SIG-M5 treated with dmso at 0.1 percent for 504 hours (cell line): ENCODE data around the gene MICAL2.

Experiments used
- DNase-seq: peaks from one replicate; lab custom pipeline; 2025; ENCODE audit not compliant: unreplicated experiment; lab: John Stamatoyannopoulos, UW

The MICAL2 gene

DNA sequence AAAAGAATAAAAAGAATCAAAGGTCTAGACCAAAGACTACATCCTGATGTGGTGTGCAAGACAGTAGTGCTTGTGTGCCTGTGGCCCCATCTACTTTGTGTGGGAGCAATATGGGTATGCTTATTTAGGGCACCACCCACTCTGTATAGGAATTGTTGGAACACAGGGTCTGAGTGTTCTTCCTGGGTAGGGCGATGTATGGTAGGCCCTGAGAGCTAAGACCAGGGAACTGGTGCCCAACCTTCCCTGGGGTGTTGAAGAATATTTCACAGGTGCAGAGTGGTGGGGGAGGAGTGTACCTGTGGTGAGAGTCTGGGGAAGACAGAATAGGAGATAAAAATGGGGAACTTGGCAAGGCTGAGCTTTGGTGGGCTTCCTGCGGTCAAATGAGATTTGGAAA lies 41.9 kb downstream of the MICAL2 start:
- DNase-seq = no peak

DNA sequence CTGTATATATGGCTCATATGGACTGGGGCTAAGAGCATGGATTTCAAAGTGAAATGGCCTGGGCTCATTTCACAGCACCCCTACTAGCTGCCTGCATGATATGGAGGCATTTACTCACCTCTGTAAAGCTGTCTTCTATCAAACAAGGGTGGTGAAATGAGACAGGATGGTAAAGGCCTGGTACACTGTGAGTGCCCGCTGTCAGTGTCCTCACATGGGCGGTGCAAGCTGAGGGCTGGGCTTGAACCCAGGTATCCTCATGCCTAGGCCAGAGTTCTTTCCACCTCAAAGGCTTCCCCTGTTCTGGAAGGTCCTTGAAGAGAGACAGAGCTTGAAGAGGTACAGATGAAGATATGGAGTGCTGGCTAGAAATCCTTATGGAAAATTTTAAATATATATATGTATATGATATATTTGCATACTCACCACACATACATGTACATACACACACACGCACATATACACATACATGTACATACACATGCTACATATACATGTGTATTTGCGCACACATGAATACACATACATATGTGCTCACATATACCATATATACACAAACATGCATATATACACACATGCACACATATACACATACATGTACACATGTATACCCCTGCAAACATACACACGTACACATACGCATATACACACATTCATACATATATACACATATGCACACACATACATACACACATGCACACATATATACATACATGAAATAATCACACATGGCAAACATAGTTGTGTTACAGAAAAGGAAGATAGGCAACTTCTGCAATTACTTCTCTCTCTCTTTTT lies 44.7 kb downstream of the MICAL2 start:
- DNase-seq = no peak

DNA sequence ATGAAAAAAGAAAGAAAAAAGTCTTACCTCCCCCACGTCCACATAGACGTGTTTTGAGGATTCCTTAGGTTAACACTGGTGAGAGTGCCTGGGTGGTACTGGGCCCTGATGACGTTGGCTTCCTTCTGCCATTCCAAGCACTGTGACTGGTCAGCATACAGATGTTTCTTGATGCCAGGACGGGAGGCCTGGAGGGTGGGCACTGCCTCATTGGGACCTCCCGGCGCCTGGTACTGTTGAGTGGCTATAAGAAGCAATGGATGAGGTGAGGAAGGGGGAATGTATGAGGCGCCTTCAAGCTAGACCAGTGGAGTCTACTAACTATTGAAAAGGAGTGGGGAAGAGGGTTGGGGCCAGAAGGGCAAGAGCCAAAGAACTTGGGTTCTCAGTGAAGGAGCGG lies 45.3 kb downstream of the MICAL2 start:
- no peak for DNase-seq

DNA sequence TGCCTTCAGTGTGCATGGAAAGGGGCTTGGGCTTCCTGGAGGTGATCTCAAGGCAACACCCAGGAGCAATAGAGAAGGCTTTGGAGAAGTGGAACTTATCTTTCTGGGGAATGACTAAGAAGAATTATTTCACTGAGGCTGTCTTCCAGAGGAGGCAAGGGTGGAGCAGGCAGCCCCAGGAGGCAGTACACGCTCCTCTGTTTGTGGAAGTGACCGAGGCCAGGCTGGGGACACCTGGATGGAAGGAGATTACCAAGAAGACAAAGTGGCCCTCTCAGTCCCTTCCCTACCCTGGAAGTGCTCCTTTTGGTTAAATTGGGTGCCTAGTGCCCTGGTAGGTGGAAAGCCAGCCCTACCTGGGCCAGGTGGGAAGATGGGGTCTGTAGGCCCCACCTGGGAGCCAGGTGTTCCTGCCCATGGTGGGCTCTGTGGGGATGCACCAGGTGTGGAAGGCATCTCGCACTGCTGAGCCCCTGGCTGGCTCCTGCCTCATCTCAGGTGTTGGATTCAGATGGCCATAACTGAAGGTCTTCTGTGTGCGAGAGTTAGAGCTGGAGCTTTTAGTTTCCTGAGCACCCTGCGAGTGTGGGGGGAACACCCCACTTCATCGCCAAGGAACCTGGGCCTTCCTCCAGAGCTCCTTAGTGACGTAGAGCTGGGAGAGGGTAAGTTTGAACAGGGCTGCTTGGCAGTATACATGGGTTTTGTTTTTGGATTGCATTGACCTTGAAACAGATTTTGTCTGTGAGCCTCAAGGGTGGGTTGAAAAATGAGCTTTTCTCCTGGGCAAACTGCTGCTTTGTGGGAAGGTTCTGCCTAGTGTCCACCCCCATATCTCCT lies 46.1 kb downstream of the MICAL2 start:
- no peak for DNase-seq

DNA sequence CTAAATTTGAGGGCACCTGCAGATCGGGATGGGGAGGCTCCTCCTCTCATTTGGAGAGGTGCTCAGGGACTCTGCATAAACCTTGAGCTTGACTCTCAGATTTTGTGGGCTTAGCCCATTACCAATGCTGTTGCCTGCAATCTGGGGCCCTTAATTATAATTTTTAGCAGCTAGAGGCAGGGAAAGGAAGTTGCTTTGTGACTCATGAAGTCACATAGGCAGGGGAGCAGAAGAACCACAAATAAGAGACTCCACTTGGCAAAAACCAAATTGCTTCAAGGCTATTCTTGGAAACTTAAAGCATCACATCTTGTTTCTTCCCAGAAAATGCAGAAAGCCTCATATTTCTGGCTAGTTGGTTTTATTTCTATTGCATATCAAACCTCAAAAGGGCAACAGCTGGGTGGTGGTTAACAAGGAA lies 46.9 kb downstream of the MICAL2 start:
- DNase-seq = peak; percentile 72

DNA sequence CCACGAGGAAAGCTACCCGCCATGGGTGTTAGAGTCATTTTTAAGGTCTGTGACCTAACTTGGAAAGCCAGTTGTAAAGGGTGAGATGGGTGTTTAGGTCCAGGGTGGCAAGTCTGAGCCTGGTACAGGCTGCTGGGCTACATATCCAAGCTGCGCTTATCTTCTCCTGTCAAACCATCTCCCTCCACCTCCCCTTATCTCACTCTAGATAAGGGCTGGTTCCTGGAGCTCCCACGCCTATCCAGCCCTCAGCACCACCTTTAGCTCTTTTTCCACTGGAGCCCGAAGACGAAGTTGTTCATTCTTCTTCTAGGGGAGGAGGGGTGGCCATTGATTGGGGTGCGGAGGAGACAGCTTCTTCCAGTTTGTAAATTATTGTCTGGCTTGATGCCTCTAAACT lies 48.5 kb downstream of the MICAL2 start:
- no peak for DNase-seq

DNA sequence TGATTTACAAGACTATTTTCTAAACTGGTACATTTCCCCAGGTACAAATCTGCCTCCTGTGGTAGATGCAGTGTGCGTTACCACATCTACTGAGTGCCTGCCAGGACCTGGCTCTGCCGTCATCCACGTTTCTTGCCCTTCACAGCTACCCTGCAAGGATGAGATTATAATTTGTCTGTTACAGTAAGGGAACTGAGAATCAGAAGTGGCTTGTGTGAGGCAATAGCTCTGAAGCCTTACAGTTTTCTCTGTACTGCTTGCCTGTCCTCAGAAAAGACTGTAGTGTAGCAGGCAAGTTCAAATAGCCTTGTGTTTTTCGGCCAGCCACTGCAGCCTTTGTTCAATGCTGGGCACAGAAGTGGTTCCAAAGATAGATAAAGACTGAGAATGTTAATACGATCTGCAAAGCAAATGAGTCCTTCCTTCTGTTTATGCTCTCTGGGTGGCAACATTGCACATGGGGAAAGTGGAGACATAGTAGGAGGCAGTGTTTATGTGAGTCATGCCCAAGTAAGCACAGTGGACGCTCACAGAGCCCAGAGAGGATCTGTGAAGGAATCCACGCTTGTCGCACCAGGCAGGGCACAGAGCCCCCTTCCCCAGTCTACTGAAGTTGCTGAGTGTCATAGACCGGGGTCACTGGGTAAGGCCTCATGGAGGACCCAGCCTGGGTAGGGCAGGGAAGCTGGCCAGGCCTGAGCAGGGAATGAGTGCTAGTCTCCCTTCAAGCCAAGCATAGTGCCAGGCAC lies 49.1 kb downstream of the MICAL2 start:
- DNase-seq = peak; percentile 87

DNA sequence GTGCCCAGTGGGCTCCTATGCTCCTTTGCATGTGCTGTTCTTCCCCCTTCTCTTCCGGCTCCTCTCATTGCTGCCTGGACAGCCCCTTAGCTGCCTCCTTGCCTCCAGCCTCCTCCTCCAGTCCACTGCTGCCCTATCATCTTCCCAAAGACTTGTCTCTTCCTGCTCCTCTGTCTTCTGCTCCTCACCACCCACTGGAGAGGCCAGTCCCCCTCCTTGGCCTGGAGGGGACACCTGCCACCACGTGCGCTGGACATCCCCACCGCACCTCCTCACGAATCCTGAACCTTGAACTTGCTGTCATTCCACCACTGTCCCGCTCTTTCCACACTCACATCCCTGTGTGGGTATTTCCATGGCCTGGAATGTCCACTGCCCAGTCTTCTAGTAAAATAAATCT lies 49.8 kb downstream of the MICAL2 start:
- DNase-seq = no peak

DNA sequence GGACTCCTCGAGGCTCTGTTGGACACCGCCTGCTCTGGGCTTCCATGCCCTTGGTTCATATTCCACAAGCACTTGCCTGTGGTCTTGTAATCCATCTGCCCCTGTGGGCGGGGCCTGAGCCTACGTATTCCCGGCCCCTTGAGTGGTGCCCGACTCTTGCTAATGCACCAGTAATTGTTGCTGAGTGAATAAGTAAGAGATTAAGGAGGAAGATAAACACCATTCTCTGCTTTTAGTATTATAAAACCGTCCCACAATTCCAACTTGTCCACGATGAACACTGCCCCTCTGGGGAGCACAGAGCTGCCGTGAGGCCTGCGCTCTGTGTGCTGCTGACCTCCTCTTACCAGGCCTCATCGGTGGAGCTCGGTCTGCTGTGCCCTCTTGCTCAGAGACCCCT lies 50.3 kb downstream of the MICAL2 start:
- no peak for DNase-seq

DNA sequence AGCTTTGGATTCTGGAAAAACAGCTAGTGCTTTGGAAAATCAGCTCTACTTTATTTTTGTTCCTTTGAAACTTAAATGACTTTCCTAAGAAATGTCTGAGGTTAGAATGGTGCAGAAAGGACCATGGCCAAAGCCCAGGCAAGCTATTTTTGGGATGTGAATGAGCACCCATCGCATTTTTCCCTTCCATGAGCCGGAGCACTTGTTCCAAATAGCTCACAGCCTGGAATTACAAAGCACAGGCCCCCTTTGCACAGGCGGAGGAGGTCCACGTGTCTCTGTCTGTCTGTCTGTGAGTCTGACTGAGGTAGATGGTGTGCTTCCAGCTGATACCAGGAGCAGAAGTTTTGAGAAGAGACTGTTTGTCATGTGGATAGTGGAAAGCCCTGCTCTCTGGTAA lies 50.7 kb downstream of the MICAL2 start:
- DNase-seq = no peak

DNA sequence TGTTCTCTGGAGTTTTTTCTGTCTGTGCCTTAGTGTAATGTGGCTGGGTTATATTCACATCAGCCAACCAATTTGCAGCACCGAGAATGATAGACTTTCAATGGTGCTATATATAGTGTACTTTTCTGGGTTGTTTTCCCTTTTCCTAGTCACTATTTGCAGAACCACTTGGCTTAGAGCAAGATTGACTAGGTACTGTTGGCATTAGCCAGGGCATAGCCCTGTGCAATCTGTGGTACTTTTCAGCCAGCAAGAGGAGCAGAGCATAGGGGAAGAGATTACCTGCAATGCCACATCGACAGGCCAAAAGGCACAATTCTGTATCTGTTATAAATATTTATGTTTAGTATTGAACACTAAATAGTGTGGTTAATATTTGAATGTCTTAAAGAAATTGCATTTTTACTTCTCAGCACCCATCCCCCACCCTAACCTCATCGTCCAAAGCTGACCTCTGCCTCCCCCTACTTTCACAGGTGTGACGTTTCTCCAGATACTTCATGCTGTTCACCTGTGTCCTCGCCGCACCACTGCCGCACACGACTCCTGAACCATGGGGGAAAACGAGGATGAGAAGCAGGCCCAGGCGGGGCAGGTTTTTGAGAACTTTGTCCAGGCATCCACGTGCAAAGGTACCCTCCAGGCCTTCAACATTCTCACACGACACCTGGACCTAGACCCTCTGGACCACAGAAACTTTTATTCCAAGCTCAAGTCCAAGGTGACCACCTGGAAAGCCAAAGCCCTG lies 51.4 kb downstream of the MICAL2 start:
- DNase-seq = no peak

DNA sequence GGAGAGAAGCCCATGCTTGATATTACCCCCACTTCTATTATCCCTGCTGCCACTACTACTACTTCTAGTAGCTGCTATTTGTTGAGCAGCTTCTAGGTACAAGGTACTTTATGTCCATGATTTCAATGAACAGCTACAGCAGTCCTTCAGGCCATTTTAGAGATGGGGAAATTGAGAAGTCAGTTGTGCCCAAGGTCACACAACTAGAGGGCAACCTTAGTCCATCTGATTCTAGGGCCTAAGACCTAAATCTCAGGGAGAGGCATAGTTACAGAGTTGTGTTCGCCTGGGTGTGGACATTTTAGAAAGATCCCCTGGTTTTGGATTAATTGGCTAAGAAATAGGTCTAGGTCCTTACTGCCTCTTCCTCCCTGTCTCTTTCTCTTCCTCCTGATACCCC lies 52.3 kb downstream of the MICAL2 start:
- DNase-seq = no peak

DNA sequence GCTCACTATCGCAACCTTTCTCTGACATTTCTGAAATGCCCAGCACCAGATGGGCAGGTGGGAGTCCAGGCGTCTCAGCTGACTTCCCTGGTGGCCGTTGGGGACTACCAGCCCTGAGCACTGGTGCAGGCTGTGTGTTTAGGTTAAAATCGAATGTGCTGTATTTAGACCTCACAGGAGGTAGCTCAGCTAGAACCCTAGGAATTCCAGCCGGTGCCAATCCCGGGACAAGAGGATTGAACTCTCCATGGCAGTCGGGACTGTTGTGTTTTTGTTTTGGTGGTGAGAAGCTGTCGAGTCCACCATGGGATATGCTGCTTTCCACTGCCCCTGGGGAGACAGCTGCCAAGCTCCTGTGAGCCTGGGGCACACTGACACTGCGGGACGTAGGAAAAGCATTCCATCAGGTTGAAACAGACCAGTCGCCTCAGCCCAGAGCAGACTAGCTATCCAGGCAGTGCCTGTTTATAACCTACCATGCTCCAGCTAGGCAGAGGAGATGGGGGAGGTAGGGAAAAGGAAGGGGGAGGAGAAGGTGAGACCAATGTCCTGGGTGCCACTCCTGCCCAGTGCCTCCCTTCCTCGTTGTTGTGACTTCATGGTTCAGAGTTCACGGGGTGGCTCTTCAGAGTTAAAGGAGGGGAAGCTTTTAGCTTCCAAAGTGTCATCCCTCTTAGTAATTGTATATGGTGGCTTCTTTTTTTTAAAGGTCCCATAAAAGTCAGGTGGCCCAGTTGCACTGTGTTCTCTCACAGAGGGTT lies 53.0 kb downstream of the MICAL2 start:
- DNase-seq = no peak

DNA sequence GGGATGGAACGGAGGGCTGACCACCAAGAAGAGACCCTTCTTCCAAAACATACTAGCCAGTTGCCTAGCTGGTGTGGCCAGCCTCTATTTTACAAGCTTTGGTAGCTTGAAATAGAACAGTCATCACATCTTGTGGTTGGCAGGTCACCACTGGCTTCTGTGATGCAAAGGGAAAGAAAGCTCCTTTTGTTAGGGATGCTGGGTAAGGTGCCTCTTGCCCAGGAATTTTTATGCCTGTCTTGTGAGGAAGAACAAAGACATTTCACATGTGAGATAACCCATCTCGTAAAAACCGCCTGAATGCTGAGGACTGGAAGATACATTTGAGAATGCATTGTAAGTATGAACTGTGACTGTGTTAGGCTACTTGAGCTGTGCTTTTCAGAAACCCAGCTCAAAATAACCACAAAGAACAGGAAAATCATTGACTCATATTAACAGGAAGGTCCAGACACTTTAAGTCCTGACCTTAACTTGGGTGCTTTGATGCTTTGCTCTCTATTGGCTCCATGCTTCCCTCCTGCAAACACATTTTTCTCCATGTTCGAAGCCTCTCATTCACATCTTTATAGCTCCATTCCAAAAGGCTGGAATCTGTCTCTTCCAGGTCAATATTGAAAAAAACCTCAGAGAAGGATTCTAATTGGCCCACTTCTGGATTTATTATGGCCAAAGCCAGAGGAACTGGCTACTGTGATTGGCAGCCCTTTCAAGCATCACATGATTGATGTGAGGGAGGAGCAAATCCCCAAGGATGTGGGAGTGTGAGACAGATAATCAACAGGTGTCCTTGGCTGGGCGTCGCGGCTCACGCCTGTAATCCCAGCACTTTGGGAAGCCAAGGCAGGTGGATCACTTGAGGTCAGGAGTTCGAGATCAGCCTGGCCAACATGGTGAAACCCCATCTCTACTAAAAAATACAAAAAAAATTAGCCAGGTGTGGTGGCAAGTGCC lies 53.9 kb downstream of the MICAL2 start:
- DNase-seq = peak; percentile 2

DNA sequence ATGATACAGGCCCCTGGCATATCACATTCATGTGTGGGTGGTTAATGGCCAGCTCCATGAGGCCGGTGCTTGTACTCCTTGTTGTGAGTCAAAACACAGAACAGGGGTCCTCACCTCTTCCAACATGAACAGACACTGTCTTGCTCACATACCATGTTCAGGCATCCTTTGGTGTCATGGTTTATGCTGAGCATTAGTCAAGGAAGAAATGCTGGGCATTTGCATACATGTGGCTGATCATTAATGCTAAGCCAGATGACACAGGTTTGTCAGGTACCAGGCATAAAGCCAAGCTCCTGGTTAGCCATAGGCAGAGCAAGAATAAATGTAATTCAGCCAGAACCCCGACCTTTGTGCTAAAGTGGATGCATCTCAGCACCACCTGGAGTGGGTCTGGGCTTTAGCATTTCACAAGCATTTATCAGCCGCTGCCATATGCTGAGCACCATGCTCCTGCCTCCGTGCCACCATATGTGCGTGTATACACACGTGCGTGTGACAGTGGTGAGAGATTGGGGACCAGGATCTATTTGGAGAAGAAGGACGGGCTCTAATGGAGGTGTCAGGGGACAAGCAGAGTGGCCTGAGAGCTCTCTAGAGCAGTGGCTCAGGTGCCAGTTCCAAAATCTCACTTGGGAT lies 55.0 kb downstream of the MICAL2 start:
- DNase-seq = no peak

DNA sequence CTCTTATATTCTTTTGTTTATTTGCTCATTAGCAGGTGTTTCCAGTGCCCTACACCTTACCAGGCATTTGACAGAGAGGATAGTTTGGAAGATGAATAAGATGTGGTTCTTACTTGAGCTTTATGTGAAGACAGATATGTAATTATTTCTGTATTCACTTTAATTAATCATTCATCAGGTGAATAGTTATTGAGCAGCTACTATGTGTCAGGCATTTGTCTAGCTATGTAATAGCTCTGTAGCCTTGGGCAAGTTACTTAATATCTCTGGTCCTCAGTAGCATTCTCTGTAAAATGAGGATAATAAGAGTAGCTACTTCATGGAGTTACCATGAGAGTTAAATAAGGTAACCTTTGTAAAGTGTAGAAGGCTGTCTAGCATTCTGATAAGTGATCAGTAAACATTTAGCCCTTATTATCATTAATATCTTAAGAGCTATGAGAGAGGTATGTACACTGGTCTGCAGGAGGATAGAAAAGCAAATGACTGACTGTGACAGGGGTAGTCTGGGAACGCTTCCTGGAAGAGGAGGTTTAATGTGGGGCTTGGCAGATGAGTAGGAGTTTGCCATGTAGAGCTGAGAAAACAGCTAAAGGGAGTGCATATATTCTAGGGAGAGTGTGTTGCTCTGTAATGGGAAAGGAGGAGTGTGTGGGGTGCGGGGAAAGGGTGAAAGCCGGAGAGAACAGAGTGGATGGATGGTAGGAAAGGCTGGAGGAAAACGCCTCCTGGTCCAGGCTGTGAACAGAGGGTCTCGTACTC lies 56.1 kb downstream of the MICAL2 start:
- no peak for DNase-seq

DNA sequence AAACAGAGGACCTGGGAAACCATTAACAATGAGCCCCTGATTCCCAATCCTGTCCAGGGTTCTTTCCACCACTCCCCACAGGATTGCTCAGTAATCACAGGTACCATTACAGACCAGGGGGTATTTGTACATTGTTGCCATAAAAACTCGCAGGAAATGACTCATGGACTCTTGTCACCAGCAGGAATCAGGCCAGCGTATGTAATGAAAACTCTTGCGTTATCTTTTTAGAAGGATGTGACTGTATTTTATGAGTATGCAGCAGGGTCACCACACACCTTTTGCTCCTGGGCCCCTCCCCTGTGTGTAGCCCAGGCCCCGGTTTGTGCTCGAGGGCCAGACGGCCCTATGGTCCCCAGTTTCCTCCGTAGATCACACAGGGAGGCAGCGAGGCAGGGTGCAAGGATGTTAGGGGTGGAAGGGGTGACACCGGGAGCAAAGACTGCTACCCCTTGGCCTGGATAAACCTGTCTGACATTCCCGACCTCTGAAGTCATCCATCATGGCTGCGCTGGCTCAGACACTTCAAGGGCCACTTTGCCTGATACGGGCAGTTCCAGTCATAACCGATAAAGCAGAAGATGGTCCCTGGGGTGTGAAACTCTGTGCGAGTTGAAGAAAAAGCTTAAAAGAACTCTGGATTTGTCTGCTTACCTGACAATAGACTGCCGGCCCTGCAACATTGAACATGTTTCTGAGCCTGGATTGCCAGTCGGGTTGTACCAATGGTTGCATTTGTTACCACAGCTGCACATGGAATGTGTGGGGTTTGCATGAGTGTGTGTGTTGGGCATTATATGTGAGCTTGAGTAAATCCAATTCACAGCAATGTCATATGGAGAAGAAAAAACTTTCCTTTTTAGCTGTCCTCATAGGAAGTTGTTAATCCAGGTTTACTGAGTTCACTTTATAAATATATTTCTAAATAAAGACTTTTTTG lies 56.9 kb downstream of the MICAL2 start:
- DNase-seq = peak; percentile 57
